DND-41 (cell line): Measurements from ENCODE around the gene CDYL2.

ENCODE experiments used
- ATAC-seq: fragments of 200-7000 bp; cut with Tn5 transposase; 3 replicates; pipeline ENCODE4 v1.9.1; 2021; ENCODE audit warnings: low read depth; ENCODE audit not compliant: insufficient read depth
- DNase-seq: peaks from one replicate; pipeline ENCODE4 v3.0.0-alpha.2; 2020
- H2AFZ ChIP-seq: 2 replicates; pipeline ENCODE4 v1.6.0; 2012; ENCODE audit warnings: low read depth, low read length
- H3K27ac ChIP-seq: 2 replicates; pipeline ENCODE4 v1.5.1; 2012; ENCODE audit warnings: low read length, inconsistent platforms
- H3K27me3 ChIP-seq: fragments of 200-600 bp; sonication (generic); 2 replicates; pipeline ENCODE4 v1.6.0; 2012; ENCODE audit warnings: low read length, mild to moderate bottlenecking, inconsistent platforms; ENCODE audit not compliant: insufficient read depth, poor library complexity
- H3K36me3 ChIP-seq: 2 replicates; pipeline ENCODE4 v1.5.1; 2012; ENCODE audit warnings: low read length, inconsistent platforms; ENCODE audit not compliant: insufficient read depth
- H3K4me1 ChIP-seq: 2 replicates; pipeline ENCODE4 v1.5.1; 2012; ENCODE audit warnings: mild to moderate bottlenecking, low read length; ENCODE audit not compliant: insufficient read depth
- H3K4me2 ChIP-seq: 2 replicates; pipeline ENCODE4 v1.6.0; 2012; ENCODE audit warnings: mild to moderate bottlenecking, moderate library complexity, low read length, inconsistent platforms; ENCODE audit not compliant: insufficient read depth
- H3K4me3 ChIP-seq, 2 experiments: fragments of 200-600 bp in 1 of 2; shearing (Covaris generic) in 1 of 2; 2 replicates each; pipeline ENCODE4 v1.5.1; 2012 to 2016; ENCODE audit warnings: inconsistent platforms in 2 of 2, low read length in 2 of 2, mild to moderate bottlenecking in 2 of 2, low read depth in 1 of 2, moderate library complexity in 1 of 2
- H3K79me2 ChIP-seq: 2 replicates; pipeline ENCODE4 v1.6.0; 2012; ENCODE audit warnings: low read length, inconsistent platforms; ENCODE audit not compliant: insufficient read depth
- H3K9ac ChIP-seq: 2 replicates; pipeline ENCODE4 v1.6.0; 2012; ENCODE audit warnings: low read depth, mild to moderate bottlenecking, inconsistent platforms, low read length, moderate library complexity
- H3K9me3 ChIP-seq: 2 replicates; pipeline ENCODE4 v1.5.1; 2012; ENCODE audit warnings: low read length, moderate library complexity, mild to moderate bottlenecking, inconsistent platforms; ENCODE audit not compliant: insufficient read depth, severe bottlenecking
- H4K20me1 ChIP-seq: 2 replicates; pipeline ENCODE4 v1.6.0; 2012; ENCODE audit warnings: low read length; ENCODE audit not compliant: insufficient read depth
- EZH2 ChIP-seq: IDR thresholded peaks from 3 replicates; pipeline ENCODE4 v1.6.1; 2012; ENCODE audit warnings: borderline replicate concordance, low read depth, mild to moderate bottlenecking, moderate library complexity, low read length, inconsistent platforms; ENCODE audit not compliant: severe bottlenecking
- TF ChIP-seq, protein P1 (sequence below): IDR thresholded peaks from 2 replicates; pipeline ENCODE4 v1.5.1; 2012; ENCODE audit warnings: borderline replicate concordance, low read length, moderate library complexity, mild to moderate bottlenecking; ENCODE audit not compliant: poor library complexity, severe bottlenecking; ENCODE audit errors: extremely low read depth

CDYL2 gene

DNA sequence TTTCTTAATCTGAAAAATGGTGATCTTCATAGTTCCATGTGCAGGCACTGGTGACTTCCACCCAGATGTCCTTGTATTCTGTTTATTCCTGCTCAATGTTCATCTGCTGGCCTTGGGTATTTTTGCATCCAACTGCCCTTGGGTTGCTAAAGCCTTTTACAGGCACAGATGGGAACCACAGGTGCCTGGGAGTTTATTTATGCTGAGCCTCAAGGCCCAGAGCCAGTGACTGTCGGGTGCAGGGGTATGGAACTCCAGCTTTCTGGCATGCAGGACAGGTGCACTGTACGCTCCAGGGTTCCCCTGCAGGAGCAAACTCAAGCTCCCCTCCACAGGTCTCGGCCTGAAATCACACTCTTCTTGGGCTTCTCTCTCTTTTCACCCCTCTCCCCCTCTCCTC, 241.3 kb downstream of the CDYL2 start:
- DNase-seq (no peak), ATAC-seq (no peak)
- no peaks in the 10 kb centered on the region for H3K36me3 ChIP-seq
- no peaks in the 10 kb centered on the region for H4K20me1 ChIP-seq
- no peak overlapping the region for H3K4me2 ChIP-seq
- H3K4me1 ChIP-seq = no peaks in the 10 kb centered on the region
- no peak overlapping the region for H3K27ac ChIP-seq
- no peak overlapping the region for H3K4me3 ChIP-seq
- peaks cover 16% of the 10 kb centered on the region for H3K27me3 ChIP-seq
- no peak for TF ChIP-seq EZH2
- TF ChIP-seq, protein P1, sequence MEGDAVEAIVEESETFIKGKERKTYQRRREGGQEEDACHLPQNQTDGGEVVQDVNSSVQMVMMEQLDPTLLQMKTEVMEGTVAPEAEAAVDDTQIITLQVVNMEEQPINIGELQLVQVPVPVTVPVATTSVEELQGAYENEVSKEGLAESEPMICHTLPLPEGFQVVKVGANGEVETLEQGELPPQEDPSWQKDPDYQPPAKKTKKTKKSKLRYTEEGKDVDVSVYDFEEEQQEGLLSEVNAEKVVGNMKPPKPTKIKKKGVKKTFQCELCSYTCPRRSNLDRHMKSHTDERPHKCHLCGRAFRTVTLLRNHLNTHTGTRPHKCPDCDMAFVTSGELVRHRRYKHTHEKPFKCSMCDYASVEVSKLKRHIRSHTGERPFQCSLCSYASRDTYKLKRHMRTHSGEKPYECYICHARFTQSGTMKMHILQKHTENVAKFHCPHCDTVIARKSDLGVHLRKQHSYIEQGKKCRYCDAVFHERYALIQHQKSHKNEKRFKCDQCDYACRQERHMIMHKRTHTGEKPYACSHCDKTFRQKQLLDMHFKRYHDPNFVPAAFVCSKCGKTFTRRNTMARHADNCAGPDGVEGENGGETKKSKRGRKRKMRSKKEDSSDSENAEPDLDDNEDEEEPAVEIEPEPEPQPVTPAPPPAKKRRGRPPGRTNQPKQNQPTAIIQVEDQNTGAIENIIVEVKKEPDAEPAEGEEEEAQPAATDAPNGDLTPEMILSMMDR = no peak
- no peaks in the 10 kb centered on the region for H3K9me3 ChIP-seq
- no peak overlapping the region for H2AFZ ChIP-seq
- no peak overlapping the region for H3K9ac ChIP-seq
- no peaks in the 10 kb centered on the region for H3K79me2 ChIP-seq

DNA sequence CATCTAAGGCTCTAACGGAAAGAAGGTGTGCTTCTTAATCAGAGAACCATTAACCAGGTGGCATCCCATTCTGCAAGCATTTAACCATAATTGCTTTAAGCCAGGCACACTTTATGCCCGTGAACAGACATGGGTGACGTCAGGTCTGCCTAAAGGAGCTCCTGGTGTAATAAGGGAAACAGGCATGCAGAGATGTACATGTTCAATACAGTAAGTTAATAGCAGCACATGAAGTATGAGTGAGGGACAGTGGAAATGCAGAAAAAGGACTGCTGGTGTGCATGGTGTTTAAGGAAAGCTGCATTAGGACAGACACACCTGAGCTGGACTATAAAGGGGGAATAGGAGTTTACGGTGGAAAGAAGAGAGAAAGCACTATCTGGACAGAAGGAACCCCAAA, 245.0 kb downstream of the CDYL2 start:
- peaks cover 7% of the 10 kb centered on the region for H3K27me3 ChIP-seq
- no peak overlapping the region for H3K27ac ChIP-seq
- no peaks in the 10 kb centered on the region for H3K36me3 ChIP-seq
- H3K9ac ChIP-seq = no peak overlapping the region
- H4K20me1 ChIP-seq = no peaks in the 10 kb centered on the region
- ATAC-seq (no peak), DNase-seq (no peak)
- H3K9me3 ChIP-seq = no peaks in the 10 kb centered on the region
- no peak for TF ChIP-seq EZH2
- TF ChIP-seq, protein P1 = no peak
- H3K4me3 ChIP-seq = no peak overlapping the region
- H2AFZ ChIP-seq = no peak overlapping the region
- no peaks in the 10 kb centered on the region for H3K4me1 ChIP-seq
- H3K4me2 ChIP-seq = no peak overlapping the region
- H3K79me2 ChIP-seq = no peaks in the 10 kb centered on the region

DNA sequence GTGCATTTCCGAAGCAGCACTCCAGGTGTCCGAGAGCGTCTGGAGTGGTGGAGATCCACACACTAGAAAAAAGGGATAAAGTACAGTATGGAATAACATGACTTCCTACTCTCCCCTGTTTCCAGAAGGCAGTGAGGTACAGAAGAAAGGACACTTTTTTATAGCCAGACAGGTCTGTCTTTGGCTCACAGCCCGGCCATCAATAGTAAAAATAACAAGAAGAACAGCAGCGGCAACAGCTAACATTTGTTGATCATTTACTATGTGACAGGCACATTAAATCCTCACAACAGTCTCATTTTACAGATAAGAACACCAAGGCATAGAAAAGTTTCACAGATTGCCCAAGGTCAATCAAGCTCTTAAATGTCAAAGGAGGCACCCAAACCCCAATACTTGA, 247.4 kb downstream of the CDYL2 start:
- Histone ChIP-seq H3K4me3 (no peak overlapping the region), H3K4me1 (no peaks in the 10 kb centered on the region), H3K27me3 (peaks cover 6% of the 10 kb centered on the region), H3K79me2 (no peaks in the 10 kb centered on the region), H3K27ac (no peak overlapping the region), H3K9ac (no peak overlapping the region), H2AFZ (no peak overlapping the region), H3K36me3 (no peaks in the 10 kb centered on the region), H4K20me1 (no peaks in the 10 kb centered on the region), H3K4me2 (no peak overlapping the region), H3K9me3 (no peaks in the 10 kb centered on the region)
- DNase-seq (no peak), ATAC-seq (no peak)
- TF ChIP-seq, protein P1 = no peak
- TF ChIP-seq EZH2 = no peak

DNA sequence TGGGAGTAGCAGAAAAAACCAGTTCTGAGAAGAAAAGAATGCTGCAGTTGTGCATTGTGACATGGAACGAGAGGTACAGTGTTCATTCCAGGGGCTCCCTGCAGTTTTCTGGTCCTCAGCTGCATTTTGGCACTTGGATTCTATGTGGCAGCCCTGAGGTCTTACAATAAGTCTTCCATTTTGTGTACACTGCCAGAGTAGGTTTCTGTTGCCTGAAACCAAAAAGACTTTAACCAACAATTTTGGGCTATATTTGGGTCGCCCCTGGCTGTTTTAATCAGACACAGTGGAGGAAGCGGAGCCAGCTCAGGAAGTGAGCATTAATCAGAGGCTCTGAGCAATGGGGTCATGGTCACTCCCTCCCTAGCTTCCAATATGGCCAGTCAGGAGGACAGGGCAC, 247.9 kb downstream of the CDYL2 start:
- peaks cover 10% of the 10 kb centered on the region for H3K27me3 ChIP-seq
- no peak for DNase-seq
- no peaks in the 10 kb centered on the region for H3K4me1 ChIP-seq
- H3K36me3 ChIP-seq = no peaks in the 10 kb centered on the region
- no peak overlapping the region for H3K9ac ChIP-seq
- no peak overlapping the region for H3K27ac ChIP-seq
- H3K4me3 ChIP-seq = no peak overlapping the region
- H3K9me3 ChIP-seq = no peaks in the 10 kb centered on the region
- no peak overlapping the region for H3K4me2 ChIP-seq
- no peak for ATAC-seq
- H4K20me1 ChIP-seq = no peaks in the 10 kb centered on the region
- no peak overlapping the region for H2AFZ ChIP-seq
- H3K79me2 ChIP-seq = no peaks in the 10 kb centered on the region
- TF ChIP-seq EZH2 = no peak
- TF ChIP-seq, protein P1 = no peak
